NCI-H526 treated with DMSO at 0.1 percent for 48 hours (cell line): Measurements from ENCODE around the gene CSNK1E.

Experiments used
- DNase-seq: peaks from one replicate; lab custom pipeline; 2025; lab: John Stamatoyannopoulos, UW

Gene CSNK1E

DNA sequence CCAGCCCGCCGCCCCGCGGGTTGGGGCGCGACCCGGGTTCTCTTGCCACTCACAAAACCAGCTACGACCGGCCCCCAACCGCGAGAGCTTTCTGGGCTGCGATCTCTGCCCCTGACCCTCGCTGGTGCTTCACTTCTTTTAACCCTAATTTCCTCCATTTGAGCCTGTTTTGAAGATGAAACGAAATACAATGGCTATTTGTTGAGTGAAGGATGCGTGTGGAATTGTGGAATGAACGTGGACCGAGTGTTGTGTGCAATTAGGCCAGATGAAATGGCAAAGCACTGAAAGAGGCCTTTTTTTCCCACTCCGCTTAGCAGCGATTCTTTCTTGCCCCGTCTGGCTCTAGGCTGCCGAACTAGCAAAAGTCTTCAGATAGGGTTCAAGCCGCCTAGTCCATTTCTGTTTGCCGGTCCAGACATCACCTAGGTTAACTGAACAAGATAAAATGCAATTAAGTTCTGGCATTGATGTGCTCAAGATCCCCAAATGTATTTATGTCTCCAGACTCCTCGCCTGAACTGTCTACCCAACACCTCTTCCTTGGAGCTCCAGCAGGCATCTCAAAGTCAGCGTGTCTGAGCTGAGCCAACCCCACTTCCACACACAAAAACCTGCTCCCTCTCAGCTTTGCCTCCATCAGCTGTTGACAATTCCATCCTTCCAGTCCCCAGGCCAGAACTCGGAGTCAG is 44.0 kb downstream of the CSNK1E start:
- no peak for DNase-seq

DNA sequence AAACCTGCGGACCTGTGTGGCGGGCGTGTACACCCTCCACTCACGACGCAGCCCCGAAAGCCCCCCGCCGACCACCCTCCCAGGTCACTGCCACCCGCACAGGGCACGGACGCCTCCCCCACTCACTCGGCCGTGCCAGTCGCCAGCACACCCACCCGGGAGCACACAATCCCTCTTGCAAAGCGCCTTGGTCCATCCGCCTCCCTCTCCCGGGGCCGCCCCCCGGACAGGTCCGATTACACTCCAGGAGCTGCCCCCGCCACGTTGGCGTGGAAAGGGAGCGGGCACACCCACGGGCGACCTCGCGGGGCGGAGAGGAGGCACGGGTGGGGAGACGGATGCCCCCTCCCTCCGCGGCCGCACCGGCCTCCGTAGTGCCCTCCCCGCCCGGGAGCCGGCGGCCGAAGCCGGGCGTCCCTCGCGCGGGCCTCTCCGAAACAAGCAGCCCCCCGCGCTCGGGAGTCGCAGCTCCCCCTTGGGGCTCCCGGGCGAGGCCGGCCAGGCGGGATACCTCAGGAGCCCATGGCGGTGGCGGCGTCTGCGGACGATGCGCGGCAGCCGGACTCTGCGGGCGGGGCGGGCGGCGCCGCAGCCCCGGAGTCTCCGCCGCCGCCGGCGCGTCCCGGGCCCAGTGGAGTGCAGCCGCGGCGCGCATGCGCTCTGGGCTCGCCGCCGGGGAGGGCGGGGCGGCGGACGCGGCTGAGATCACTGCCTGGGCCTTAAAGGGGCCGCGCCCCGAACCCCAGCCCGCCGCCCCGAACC is 44.7 kb downstream of the CSNK1E start, which contains the start of gene TMEM184B:
Gene TMEM184B, minus strand, starts transcription at position 638 of the 762 bp plus-strand sequence. CDS start 25,049 bp downstream, outside the sequence.
- peak; percentile 19 for DNase-seq

DNA sequence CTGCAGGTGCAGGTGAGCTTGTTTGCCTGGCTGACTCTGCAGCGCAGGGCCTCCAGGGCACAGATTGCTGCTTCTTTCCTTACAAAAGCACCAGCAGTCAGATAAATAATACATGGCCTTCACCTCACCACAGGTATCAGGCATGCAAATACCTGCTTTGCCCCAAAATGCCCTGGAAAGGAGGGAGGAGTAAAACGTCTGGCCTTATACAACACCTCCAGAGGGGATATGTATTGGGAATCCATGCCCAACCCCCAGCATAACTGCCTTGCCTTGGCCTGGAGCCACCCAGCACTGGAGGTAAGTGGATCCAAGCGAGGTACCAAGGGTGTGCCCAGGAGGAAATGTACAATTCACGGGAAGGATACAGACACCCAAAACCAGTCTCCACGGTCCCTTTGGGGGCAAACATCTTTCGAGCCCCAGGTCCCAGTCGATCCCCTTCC is 45.3 kb downstream of the CSNK1E start:
- DNase-seq = peak; percentile 74

DNA sequence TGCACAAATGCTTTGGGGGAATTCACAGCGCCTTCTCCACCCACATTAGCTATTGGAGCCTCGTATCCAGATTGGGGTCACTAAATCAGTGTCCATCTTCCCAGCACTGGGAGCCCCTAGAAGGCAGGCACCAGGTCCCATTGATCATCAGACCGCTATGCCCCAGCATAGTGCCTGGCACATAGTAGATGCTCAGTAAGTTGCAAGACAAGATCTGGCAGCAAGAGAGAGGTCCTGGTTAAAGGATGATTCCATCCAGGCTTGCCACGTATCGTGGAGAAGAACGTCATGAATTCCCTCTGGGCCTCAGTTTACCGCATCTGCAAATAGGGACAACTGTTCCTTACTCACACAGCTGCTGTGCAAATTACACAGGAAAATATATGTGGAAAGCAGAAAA is 46.1 kb downstream of the CSNK1E start:
- no peak for DNase-seq

DNA sequence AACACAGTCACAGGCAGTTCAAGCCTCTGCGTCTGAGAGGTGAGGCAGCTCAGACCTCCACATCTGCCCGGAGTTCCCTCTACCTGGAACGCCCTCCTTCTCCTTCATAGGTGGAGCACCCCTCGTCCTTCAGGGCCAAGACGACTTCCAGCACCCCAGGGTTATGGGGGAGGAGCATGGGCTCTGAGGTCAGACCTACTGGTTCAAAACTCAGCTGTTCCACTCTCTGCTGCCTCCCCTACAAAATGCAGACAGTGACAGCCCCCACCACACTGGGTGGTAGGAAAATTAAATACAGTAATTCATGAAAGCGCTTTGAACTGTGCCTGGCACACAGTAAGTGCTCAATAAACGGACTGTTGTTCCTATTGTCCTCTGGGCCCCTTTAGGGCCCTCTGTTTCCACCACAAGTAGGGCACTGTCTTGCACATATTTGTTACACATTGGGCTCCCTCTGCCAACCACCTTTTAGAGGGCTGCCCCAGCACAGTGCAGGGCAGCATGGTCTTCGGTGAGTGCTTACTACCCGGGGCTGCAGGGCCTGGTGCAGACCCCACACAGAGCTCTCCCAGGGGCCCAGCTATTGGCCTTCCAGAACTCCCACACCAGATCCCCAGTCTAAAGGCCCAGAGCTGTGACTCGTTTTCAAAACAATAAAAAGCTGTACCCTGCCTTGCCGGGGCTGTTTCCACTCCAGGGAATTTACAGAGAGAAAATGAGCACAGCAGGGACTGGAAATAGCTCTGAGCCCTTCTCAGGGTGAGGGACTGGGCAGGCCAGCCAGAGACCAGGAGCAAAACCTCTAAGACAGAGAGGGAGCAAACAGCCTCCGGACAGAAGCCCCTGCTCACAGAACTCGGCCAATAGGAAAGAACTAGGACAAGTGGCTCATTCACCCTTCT is 46.9 kb downstream of the CSNK1E start:
- no peak for DNase-seq

DNA sequence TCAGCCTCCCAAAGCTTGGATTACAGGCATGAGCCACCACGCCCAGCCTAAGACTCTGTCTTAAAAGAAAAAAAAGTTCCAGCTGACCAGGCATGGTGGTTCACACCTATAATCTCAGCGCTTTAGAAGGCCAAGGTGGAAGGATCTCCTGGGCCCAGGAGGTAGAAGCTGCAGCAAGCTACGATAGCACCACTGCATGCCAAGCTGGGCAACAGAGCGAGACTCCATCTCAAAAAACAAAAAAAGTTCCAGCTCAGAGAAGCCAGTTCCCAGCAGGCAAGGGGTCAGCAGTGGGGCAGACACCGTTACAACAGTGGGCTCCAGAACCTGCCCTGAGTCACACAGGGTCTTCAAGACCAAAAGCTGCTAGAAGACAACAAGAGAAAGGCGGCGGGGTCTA is 47.8 kb downstream of the CSNK1E start:
- DNase-seq = no peak

DNA sequence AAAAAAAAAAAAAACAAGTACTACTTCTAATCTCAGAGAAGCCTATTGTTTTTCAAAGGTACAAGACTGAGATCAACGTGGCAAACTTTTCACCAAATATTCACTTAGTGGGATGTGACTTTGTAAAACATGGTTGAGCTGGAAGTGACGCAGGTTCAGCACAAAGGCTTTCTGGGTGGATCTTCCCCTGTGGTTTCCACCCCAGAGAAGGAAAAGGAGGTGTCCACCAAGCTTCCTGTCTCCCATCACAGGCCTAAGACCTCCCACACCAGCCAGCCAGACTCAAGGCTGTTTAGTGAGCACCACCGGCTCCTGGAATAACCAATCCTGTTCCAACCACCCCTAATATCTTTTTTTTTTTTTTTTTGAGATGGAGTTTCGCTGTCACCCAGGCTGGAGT is 50.1 kb downstream of the CSNK1E start:
- DNase-seq = no peak

DNA sequence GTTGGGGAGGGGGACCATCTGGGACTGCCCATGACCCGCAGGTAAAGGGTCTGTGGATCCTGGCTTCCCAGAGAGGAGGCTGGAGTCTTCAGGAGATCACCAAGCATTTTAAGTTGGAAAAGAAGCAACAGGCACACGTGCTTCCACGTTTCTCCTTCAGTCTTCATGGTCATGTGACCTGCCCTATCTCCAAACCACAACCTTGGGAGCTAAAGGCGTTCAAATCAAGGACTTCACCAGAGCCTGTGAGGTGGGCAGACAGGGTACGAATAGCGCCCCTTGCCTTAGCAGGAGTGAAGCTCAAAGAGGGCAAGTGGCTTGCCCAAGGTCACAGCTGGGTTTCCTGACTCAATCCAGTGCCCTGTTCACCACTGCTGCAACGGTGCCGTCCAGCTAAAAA is 51.1 kb downstream of the CSNK1E start:
- DNase-seq = no peak

DNA sequence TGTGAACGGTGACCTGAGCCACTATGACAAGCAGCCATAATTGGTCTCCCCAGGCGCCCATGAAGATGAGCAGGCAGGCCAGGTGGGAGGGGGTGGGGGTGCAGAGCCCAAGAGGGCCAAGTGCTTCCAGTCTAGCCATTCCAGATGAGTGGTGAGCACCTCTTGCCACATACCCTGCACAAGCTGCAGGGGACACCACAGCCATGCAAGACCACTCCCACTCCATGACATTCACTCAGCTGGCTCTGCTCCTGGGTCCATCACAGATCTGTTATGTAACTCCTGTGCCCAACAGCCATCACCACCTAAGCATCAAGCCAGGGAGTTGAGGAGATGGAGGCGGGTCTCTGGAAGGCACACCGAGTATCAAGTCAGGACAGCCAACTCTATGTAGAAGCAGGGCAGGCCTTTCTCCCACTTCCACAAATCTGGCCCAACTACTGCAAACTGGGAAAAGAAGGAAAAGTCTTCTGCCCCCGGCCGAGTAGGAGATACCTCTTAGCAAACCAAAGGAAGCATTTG is 52.9 kb downstream of the CSNK1E start:
- DNase-seq = no peak

DNA sequence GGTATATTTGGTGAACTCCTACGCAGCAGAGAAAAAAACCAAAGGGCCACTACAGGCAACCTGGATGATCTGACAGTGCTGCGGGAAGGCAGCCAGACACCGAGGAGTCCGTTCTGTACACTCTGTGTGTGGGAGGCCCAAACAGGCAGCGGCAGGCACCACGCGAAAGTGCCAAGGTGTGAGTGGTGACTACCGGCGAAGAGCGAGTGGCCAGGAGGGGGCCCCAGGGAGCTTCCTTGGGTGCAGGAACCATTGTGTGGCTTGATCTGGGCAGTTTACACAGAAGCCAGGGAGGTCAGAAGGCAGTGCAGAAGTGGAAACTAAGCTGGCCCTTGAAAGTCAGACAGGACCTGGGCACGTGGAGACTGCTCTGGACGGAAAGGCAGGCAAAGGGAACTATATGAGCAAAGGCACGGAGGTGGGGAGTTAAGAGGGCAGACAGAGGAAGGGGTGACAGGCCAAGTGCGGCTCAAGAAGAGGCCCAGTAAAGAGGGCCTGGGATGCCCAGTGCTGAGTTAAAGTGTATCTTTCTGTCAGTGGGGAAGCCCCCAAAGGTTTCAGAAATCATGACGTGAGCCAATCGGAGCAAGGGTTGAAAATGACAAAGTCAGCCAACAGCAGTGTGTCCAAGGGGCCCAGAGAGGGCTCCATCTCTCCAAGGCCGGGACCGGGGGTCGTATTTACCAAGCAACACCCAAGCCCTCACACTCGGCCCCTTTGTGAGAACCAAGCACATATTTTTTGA is 55.0 kb downstream of the CSNK1E start:
- no peak for DNase-seq

DNA sequence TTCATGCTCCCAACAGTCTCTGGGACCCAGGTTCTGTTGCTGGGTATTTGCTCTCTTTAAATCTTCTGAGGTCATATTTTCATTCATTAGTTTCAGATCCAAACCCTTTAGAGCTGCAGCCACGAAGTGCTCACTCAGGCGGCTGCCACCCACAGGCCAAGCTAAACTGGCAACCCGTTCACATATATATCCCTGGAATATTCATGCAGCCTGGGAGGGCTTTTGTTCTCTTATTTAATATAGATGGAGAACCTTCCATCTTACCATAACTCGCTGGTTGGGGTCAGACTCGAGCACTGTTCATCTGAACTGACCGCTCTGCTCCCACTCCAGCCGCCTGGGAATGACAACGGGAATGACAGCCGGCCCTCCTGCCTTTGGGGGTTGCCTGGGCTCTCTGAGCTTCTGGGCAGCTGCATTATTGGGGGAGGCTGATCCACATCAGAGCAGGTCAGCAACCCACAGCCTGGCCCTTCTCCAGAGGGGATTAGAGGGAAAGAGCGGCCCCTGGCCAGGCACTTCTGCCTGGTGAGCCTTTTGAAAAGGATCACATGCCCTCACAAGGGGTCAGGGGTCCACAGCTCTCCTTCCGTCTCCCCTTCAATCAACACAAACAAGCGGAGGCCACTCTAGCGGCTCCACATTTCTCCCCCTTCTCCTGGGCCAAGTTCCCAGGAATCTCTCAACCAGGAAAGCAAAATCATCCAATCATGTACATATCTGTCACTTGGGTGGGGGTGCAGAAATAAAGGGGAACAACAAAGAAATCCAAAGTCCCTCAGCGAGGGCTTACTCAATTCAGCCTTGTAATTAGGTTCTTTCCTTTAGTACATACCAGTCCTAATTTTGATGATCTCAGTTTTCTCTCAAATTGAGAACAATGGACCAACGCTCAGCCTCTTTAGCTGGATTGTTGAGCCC is 56.2 kb downstream of the CSNK1E start:
- no peak for DNase-seq

DNA sequence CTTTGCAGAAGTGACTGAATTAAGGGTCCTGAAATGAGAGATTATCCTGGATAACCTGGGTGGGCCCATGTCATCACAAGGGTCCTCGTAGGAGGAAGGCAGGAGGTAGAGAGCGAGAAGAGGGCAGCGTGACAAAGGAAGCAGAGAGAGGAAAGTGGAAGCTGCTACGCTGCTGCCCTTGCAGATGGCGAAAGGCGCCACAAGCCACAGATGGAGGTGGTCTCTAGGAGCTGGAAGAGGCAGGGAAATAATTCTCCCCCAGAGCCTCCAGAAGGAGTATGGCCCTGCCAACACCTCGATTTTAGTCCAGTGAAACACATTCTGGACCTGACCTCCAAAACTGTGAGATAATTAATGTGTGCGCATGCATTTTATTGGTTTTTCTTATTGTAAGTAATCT is 57.9 kb downstream of the CSNK1E start:
- no peak for DNase-seq

DNA sequence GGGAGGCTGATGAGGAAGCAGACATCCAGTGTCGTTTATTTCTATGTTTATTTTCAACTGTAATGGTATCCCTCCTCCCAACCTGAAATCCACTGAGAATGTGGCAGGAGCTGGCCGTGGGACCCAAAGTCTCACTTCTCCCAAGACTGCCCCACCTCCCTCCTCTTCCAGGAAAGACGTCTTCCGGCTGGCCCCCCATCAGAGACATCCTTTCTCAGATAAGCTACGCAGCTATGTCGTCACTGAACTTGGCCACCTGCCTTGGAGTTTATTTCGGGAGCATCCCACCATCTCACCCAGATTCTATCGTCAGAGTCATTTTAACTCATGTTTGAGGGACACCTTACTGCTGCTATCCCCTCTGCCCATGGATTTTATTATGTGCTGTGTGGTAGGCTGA is 58.3 kb downstream of the CSNK1E start:
- DNase-seq = no peak

DNA sequence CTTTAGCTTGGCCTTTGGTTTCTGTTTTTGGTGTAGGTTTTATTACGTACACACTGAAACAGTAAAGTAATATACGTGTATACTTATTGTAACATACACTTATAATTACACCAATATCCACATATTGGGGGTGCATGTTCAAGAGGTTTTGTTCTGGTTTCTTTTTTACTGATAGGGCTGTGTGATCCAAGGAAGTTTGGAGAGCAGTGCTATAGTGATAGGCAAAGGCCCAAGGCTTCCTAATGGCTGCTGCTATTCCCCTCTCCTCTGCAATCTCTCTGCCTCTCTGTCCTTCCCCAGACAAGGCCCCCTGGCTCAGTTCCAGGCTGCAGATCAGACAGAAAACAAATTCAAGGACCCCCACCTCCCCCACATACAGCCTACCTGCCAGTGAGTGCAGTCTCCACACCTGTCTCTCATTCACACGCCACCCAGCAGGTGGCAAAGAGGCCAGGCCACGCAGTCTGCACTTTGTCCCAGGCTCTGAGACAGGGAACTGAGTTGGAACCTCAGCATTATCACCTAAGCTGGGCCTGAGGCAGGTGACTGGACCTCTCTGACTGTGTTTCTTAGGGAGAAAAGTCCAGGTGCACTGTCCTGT is 59.5 kb downstream of the CSNK1E start:
- no peak for DNase-seq

DNA sequence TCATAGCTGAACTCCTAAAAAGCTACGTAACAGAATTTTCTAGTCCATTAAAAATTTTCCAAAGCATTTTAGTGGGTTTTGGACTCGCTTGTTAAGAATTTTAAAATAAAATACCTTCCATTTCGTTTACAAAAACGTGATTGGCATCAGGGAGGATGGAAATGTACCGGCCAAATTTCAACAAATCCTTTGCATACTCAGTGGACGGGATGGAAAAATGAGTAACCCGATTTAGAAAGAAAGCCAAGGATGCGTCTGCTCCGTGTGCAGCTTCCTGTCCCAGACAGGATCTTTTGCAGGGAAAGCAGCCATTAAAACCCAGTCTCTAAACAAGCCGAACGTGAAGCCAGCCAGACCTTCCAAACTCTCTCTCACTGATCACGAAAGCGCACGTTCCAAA is 60.1 kb downstream of the CSNK1E start:
- DNase-seq = no peak

DNA sequence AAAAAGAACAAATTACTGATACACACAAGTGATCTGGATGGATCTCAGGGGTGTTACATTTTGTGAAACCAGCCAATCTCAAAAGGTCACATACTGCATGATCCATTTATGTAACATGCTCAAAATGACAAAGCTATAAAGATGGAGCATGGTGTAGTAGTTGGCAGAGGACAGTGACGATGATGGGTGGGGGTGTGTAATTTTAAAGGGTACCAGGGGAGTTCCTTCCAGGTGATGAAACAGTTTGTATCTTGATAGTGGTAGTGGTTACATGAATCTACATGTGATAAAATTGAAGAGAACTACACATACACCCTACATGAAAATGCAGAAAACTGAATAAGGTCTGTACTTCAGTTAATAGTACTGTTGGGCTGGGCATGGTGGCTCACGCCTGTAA is 61.5 kb downstream of the CSNK1E start:
- DNase-seq = no peak

DNA sequence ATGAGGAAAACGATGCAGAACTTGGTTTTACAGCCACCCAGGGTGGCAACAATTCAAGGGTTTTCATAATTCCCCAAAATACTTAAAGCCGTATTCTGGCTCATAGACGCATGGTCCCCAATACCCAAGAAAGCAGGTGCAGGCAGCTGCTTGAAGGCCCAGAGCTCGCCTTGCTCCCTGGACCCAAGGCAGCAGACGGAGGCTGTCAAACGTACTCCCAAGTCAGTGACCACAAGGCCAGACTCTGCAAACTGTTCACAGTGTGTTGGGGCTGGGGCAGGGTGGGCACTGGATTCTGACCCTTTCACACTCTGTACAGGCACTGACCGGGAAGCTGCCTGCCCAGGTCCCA is 65.9 kb downstream of the CSNK1E start:
- DNase-seq = no peak

DNA sequence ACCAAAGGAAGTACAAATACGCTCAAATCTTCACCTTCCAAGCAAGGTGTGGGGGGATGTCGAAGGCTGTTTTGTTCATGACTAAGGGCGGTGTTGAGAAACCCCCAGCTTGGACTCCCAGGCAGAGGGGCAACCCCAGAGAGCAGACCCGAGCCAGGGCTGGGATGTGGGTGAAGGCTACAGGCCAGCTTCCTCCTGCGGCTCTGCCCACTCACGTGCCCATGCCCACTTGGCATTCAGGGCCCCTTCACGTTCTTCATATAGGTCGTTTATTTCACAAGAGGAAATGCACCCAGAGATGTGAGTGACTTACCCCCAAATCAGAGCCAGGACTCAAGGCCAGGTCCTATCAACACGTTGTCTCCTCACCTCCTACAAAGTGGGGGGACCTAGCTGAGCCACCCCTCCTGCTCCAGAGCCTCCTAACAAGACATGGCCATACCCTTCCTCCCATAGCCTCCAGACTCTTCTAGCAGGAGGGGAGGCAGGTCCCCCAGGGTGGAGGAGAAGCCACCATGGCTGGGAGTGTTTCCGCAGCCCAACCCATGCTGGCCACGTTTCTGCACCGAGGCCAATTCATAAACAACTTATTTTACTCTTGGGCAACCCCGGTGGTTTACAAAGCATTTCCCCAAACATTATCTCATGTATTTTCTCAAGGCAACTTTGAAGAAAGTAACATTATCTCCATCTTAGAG is 66.4 kb downstream of the CSNK1E start:
- no peak for DNase-seq

DNA sequence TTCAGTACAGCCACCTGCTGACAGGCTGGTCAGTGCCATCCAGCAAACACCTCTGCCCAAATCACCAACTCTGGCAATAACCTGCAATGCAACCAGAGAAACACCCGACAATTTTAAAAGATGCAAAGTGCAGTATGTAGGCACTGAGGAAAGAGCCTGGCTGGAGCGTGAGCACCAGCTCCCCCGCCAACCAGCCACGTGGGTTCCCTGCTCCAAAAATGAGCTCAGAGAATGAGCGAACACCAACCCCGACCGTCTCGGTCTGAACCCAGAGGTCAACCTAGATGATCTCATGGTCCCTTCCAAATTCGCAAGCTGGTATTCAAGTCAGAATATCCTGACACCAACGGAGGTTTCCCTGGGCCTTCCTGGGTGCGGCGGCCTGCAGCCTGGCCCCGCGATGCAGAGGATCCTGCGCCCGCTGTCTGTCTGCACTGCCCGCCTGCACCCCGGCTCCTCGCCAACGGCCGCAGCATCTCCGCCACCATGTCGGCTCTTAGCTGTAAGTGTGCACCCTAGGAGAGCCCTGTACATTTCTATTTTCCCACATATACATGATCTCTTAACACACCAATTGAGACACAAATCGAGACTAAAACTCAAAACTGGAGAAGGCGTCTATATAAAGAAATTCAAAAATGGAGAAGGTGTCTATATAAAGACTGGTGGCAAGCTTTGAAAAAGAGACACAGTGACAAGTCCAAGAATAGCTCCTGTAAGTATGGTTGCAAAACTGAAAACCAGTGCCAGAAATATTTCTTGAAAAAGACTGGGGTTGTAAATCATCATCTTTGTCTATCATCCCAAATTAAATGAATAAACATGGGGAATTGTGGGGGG is 67.2 kb downstream of the CSNK1E start:
- no peak for DNase-seq
